Testis (tissue), 2 donors: ENCODE measurements around the gene UGGT2.

Experiments
- POLR2A ChIP-seq: fragments of 450-650 bp; IDR thresholded peaks from one replicate; pipeline ENCODE4 v1.6.1; 2017; ENCODE audit warnings: antibody characterized with exemption, mild to moderate bottlenecking, moderate library complexity
- TF ChIP-seq, protein P1 (sequence below), 3 experiments: fragments of 450-650 bp in 2 of 3; fragments of 200-600 bp in 1 of 3; sonication (generic) in 1 of 3; IDR thresholded peaks; one replicate each; pipeline ENCODE4 v1.5.1; 2016 to 2019; ENCODE audit warnings: antibody characterized with exemption in 3 of 3, mild to moderate bottlenecking in 2 of 3, moderate library complexity in 1 of 3

DNA sequence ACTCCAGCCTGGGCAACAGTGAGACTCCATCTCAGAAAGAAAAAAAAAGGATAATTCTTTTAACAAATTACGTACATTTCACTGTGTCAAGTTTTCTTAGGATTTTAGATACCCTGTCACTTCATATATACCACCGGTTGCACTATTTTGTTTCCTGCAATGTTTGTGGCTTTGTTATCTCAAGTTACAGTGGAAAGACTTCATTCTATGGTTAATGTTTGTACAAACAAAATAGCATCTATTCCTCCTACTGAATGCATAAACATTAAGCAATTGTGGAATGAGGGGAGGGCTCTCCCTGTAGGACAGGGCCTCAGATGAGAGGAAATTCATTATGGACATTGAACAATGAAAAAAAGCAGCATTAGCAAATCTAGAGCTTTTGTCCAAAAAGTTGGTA, 256.2 kb downstream of the UGGT2 start:
- TF ChIP-seq, protein P1, sequence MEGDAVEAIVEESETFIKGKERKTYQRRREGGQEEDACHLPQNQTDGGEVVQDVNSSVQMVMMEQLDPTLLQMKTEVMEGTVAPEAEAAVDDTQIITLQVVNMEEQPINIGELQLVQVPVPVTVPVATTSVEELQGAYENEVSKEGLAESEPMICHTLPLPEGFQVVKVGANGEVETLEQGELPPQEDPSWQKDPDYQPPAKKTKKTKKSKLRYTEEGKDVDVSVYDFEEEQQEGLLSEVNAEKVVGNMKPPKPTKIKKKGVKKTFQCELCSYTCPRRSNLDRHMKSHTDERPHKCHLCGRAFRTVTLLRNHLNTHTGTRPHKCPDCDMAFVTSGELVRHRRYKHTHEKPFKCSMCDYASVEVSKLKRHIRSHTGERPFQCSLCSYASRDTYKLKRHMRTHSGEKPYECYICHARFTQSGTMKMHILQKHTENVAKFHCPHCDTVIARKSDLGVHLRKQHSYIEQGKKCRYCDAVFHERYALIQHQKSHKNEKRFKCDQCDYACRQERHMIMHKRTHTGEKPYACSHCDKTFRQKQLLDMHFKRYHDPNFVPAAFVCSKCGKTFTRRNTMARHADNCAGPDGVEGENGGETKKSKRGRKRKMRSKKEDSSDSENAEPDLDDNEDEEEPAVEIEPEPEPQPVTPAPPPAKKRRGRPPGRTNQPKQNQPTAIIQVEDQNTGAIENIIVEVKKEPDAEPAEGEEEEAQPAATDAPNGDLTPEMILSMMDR (IDR thresholded peaks at IDR 0.05), result no peak
- TF ChIP-seq POLR2A, result no peak
